PC-9 (cell line): ENCODE results near the gene TLX2. TPM values are rescaled to one million over a fixed set of nuclear protein-coding genes. Genes with fewer than 3 reads are reported as not detected.
"Not testable (repeated sequence)": the region's sequence is repeated elsewhere in the genome, so short reads cannot be mapped to it uniquely, and the experiment has no call there.

ENCODE experiments used
- BruUV-seq: library from RNA; stranded (reverse); fragments of 400-500 nt; replicated peaks from 2 replicates; lab custom pipeline; 2021; lab: Mats Ljungman, UMichigan
- CTCF ChIA-PET: fragments of 300-600 bp; sonication (Branson Sonifier 250); formaldehyde crosslinking; loops from one replicate; lab custom pipeline; 2022; ENCODE audit warnings: antibody characterized with exemption; lab: Charles Lee
- POLR2A ChIA-PET: fragments of 300-600 bp; sonication (Branson Sonifier 250); formaldehyde crosslinking; loops from one replicate; lab custom pipeline; 2022; ENCODE audit warnings: antibody characterized with exemption; ENCODE audit not compliant: unreplicated experiment; lab: Charles Lee
- DNase-seq, 2 experiments: peaks; one replicate each; pipeline versions ENCODE4 v3.0.0 to v3.0.0-alpha.2; 2015 to 2022; ENCODE audit warnings: mixed read lengths in 1 of 2
- H2AFZ ChIP-seq: fragments of 200-600 bp; sonication (generic); 2 replicates; pipeline ENCODE4 v1.8.1; 2017; ENCODE audit warnings: antibody characterized with exemption
- H3F3A ChIP-seq: fragments of 200-600 bp; sonication (generic); 2 replicates; pipeline ENCODE4 v1.8.1; 2017; ENCODE audit warnings: antibody characterized with exemption, mild to moderate bottlenecking, low read depth; ENCODE audit not compliant: insufficient read depth
- H3K27ac ChIP-seq: fragments of 200-600 bp; sonication (generic); 2 replicates; pipeline ENCODE4 v1.6.1; 2016; ENCODE audit warnings: mixed run types
- H3K27me3 ChIP-seq: fragments of 200-600 bp; sonication (generic); 2 replicates; pipeline ENCODE4 v1.6.1; 2016; ENCODE audit warnings: low read depth, mixed run types; ENCODE audit not compliant: insufficient read depth
- H3K36me3 ChIP-seq: fragments of 200-600 bp; sonication (generic); 2 replicates; pipeline ENCODE4 v1.6.1; 2016; ENCODE audit warnings: low read depth, mixed run types
- H3K4me1 ChIP-seq: fragments of 200-600 bp; sonication (generic); replicated peaks from 2 replicates; pipeline ENCODE4 v1.6.1; 2016; ENCODE audit warnings: mixed run types; ENCODE audit not compliant: insufficient read depth
- H3K4me2 ChIP-seq: fragments of 200-600 bp; sonication (generic); 2 replicates; pipeline ENCODE4 v1.6.1; 2017; ENCODE audit warnings: mixed run types
- H3K4me3 ChIP-seq: fragments of 200-600 bp; sonication (generic); 2 replicates; pipeline ENCODE4 v1.6.1; 2016; ENCODE audit warnings: mixed run types
- H3K79me2 ChIP-seq: fragments of 200-600 bp; sonication (generic); 2 replicates; pipeline ENCODE4 v1.6.1; 2017; ENCODE audit warnings: low read depth, mixed run types
- H3K9me2 ChIP-seq: fragments of 200-600 bp; sonication (generic); 2 replicates; pipeline ENCODE4 v1.8.1; 2017; ENCODE audit warnings: mild to moderate bottlenecking; ENCODE audit not compliant: insufficient read depth
- H3K9me3 ChIP-seq: fragments of 200-600 bp; sonication (generic); 2 replicates; pipeline ENCODE4 v1.8.1; 2016; ENCODE audit warnings: low read depth; ENCODE audit not compliant: insufficient read depth
- H4K20me1 ChIP-seq: fragments of 200-600 bp; sonication (generic); 2 replicates; pipeline ENCODE4 v1.8.1; 2017; ENCODE audit not compliant: insufficient read depth
- CTCF ChIP-seq: fragments of 200-600 bp; sonication (generic); conservative IDR thresholded peaks from 2 replicates; pipeline ENCODE4 v1.6.1; 2017; ENCODE audit warnings: mixed run types, antibody characterized with exemption, mild to moderate bottlenecking, moderate library complexity
- EZH2 ChIP-seq: fragments of 200-600 bp; sonication (generic); IDR thresholded peaks from 2 replicates; pipeline ENCODE4 v1.8.0; 2017; ENCODE audit warnings: antibody characterized with exemption, low read depth
- intact Hi-C: fragments of 100-400 bp; cut with micrococcal nuclease; formaldehyde crosslinking; loops from one replicate; pipeline ENCODE4 v1.10.0; 2022; ENCODE audit not compliant: unreplicated experiment
- total RNA-seq: library from RNA; stranded (reverse); gene quantifications from 2 replicates; pipeline ENCODE4 v1.2.3, GENCODE V29; 2021

The TLX2 gene
- total RNA-seq, 1 experiment from 2014 or later, result 3.1 TPM

- intact Hi-C loops, result loop anchor here (1.0 to 10.0 kb wide), 6 partner anchors 24 to 172 kb away; partner anchors contain the start of genes AUP1, HTRA2, INO80B and PCGF1
- no peaks in the 10 kb centered on the region for H3K9me3 ChIP-seq
- POLR2A ChIA-PET, result interaction anchor here (0.6 to 0.8 kb wide), 4 partner anchors 24 to 1098 kb away, joined by 3 to 19 read pairs (median 6); partner anchors contain the start of gene ALMS1
- peaks cover 12% of the 10 kb centered on the region for H3K36me3 ChIP-seq
- no peaks in the 10 kb centered on the region for H4K20me1 ChIP-seq
- peaks cover 18% of the 10 kb centered on the region for H3F3A ChIP-seq
- H3K27me3 ChIP-seq, result no peaks in the 10 kb centered on the region
- H2AFZ ChIP-seq, result peak within 1 kb of the TSS; percentile 94
- TF ChIP-seq EZH2 (no peak), CTCF (peak; percentile 91)
- CTCF ChIA-PET, result interaction anchor here (2.0 kb wide), 1 partner anchor 105 kb away, joined by 7 read pairs; no protein-coding TSS in a partner anchor
- H3K4me1 ChIP-seq, result peaks cover 19% of the 10 kb centered on the region
- peak within 1 kb of the TSS; percentile 92 for H3K4me3 ChIP-seq
- DNase-seq, result peak; percentile 89 to 90
- BruUV-seq, result TSS peak; percentile 69
- H3K9me2 ChIP-seq, result no peaks in the 10 kb centered on the region
- H3K4me2 ChIP-seq, result peak within 1 kb of the TSS; percentile 89
- H3K27ac ChIP-seq, result peak within 1 kb of the TSS; percentile 53
- H3K79me2 ChIP-seq, result peaks cover 37% of the 10 kb centered on the region
Measured at GRCh38 chr2:74482801-74483674, 31.2 kb upstream of the TLX2 start, which contains the start of the genes CCDC142 and TTC31. CCDC142 (minus strand) TSS chr2:74482998; CDS start chr2:74482837, 161 bp downstream. TTC31 (plus strand) TSS chr2:74483081; CDS start chr2:74483096, 15 bp downstream.

- H3K9me3 ChIP-seq, result not testable (repeated sequence)
Measured at GRCh38 chr2:74483675-74484164, 30.5 kb upstream of the TLX2 start.

GRCh38 chr2:74486141-74486540, 28.1 kb upstream of the TLX2 start:
- CTCF ChIA-PET, result interaction anchor here (0.7 kb wide), 1 partner anchor 25 kb away, joined by 4 read pairs; no protein-coding TSS in a partner anchor

More at GRCh38 chr2:74483675-74484164, 30.5 kb upstream of the TLX2 start:
- Histone ChIP-seq H3K79me2 (peaks cover 37% of the 10 kb centered on the region), H2AFZ (peak overlapping the region; percentile 94), H3K4me3 (peak overlapping the region; percentile 92), H3F3A (peaks cover 22% of the 10 kb centered on the region), H3K4me2 (peak overlapping the region; percentile 89), H3K4me1 (peaks cover 25% of the 10 kb centered on the region), H3K36me3 (peaks cover 12% of the 10 kb centered on the region)
- BruUV-seq, H3K27me3 ChIP-seq, POLR2A ChIA-PET, H3K27ac ChIP-seq, H4K20me1 ChIP-seq, H3K9me2 ChIP-seq: not testable (repeated sequence)
- peak in 1 of 2 experiments; percentile 19 for DNase-seq
- intact Hi-C loops, result loop anchor here (1.0 to 10.0 kb wide), 6 partner anchors 24 to 171 kb away; partner anchors contain the start of genes AUP1, HTRA2, INO80B and PCGF1
- CTCF ChIA-PET, result interaction anchor here (0.5 to 2.0 kb wide), 3 partner anchors 14 to 104 kb away, joined by 3 to 7 read pairs (median 4); partner anchors contain the start of genes AUP1 and HTRA2

More at GRCh38 chr2:74486141-74486540, 28.1 kb upstream of the TLX2 start:
- H3K4me2 ChIP-seq, result no peak overlapping the region
- peaks cover 15% of the 10 kb centered on the region for H3F3A ChIP-seq
- TF ChIP-seq EZH2, result no peak
- TF ChIP-seq CTCF, result no peak
- no TSS peak for BruUV-seq
- H2AFZ ChIP-seq, result no peak overlapping the region
- H3K79me2 ChIP-seq, result peaks cover 27% of the 10 kb centered on the region
- POLR2A ChIA-PET, result no interaction called here
- peaks cover 19% of the 10 kb centered on the region for H3K4me1 ChIP-seq
- no peaks in the 10 kb centered on the region for H3K36me3 ChIP-seq
- H3K9me2 ChIP-seq, result no peaks in the 10 kb centered on the region
- DNase-seq, result peak in 1 of 2 experiments; percentile 20
- H4K20me1 ChIP-seq, result no peaks in the 10 kb centered on the region
- H3K4me3 ChIP-seq, result no peak overlapping the region
- intact Hi-C loops, result loop anchor here (10.0 kb wide), 1 partner anchor 169 kb away; the partner anchor contains the start of gene SEMA4F
- no peaks in the 10 kb centered on the region for H3K9me3 ChIP-seq
- no peak overlapping the region for H3K27ac ChIP-seq
- no peaks in the 10 kb centered on the region for H3K27me3 ChIP-seq
